GM12878 (cell line): Measurements from ENCODE around the gene ZNF512. TPM values are rescaled to one million over a fixed set of nuclear protein-coding genes. Genes with fewer than 3 reads are reported as not detected.

Source experiments
- ATAC-seq: fragments of 200-7000 bp; cut with Tn5 transposase; 3 replicates; pipeline ENCODE4 v1.9.1; 2020; ENCODE audit warnings: mild to moderate bottlenecking, moderate library complexity
- BruUV-seq: library from RNA; stranded (reverse); fragments of 400-500 nt; replicated peaks from 2 replicates; lab custom pipeline; 2021; lab: Mats Ljungman, UMichigan
- CTCF ChIA-PET: fragments of 300-600 bp; sonication (Branson Sonifier 250); formaldehyde crosslinking; extraction: SDS; loops from one replicate; lab custom pipeline; 2021; ENCODE audit warnings: inconsistent platforms; lab: Yijun Ruan, JAX
- POLR2A ChIA-PET: fragments of 350-600 bp; formaldehyde crosslinking; extraction: SDS; loops from one replicate; lab custom pipeline; 2021; ENCODE audit warnings: inconsistent platforms; lab: Charles Lee
- RAD21 ChIA-PET: fragments of 300-600 bp; sonication (Branson Sonifier 250); formaldehyde crosslinking; loops from one replicate; lab custom pipeline; 2023; ENCODE audit warnings: antibody characterized with exemption; ENCODE audit not compliant: unreplicated experiment; lab: Charles Lee
- SMC1A ChIA-PET: fragments of 300-600 bp; sonication (Branson Sonifier 250); formaldehyde crosslinking; loops from one replicate; lab custom pipeline; 2023; ENCODE audit not compliant: unreplicated experiment, uncharacterized antibody; lab: Charles Lee
- DNase-seq: peaks from one replicate; pipeline ENCODE4 v3.0.0-alpha.2; 2011; ENCODE audit warnings: low read depth, low spot score
- FAIRE-seq: peaks from 3 replicates; lab custom pipeline; 2011; peaks lifted over from hg19 to GRCh38; lab: Jason Lieb, UNC
- H2AFZ ChIP-seq: 2 replicates; pipeline ENCODE4 v1.6.0; 2011; ENCODE audit warnings: low read depth, low read length, control low read depth; ENCODE audit not compliant: control insufficient read depth
- H3K27ac ChIP-seq: 2 replicates; pipeline ENCODE4 v1.5.1; 2011; ENCODE audit warnings: control low read depth; ENCODE audit not compliant: control insufficient read depth, insufficient read depth
- H3K27me3 ChIP-seq, 2 experiments: replicated peaks in 1 of 2; 2 replicates each; pipeline versions ENCODE4 v1.6.0 to v1.6.1; 2011; ENCODE audit warnings: low read length in 1 of 2; ENCODE audit not compliant: control insufficient read depth in 2 of 2, insufficient read depth in 2 of 2
- H3K36me3 ChIP-seq, 2 experiments: 2 replicates each; pipeline ENCODE4 v1.5.1; 2011; ENCODE audit warnings: low read length in 1 of 2; ENCODE audit not compliant: control insufficient read depth in 2 of 2, insufficient read depth in 2 of 2
- H3K4me1 ChIP-seq: 2 replicates; pipeline ENCODE4 v1.6.1; 2011; ENCODE audit warnings: mild to moderate bottlenecking, low read length, moderate library complexity, mixed read lengths; ENCODE audit not compliant: control insufficient read depth, insufficient read depth
- H3K4me2 ChIP-seq: 2 replicates; pipeline ENCODE4 v1.6.0; 2011; ENCODE audit warnings: control low read depth; ENCODE audit not compliant: control insufficient read depth, insufficient read depth
- H3K4me3 ChIP-seq: fragments of 200-600 bp; sonication (generic); 2 replicates; pipeline ENCODE4 v1.5.1; 2016
- H3K79me2 ChIP-seq: 2 replicates; pipeline ENCODE4 v1.6.0; 2011; ENCODE audit warnings: low read length; ENCODE audit not compliant: control insufficient read depth, insufficient read depth
- H3K9ac ChIP-seq: 2 replicates; pipeline ENCODE4 v1.8.0; 2011; ENCODE audit warnings: low read length, control low read depth, mixed read lengths; ENCODE audit not compliant: control insufficient read depth, insufficient read depth
- H3K9me3 ChIP-seq: replicated peaks from 3 replicates; pipeline ENCODE4 v1.5.1; 2011; ENCODE audit warnings: mild to moderate bottlenecking, low read length; ENCODE audit not compliant: control insufficient read depth, insufficient read depth
- H4K20me1 ChIP-seq: 2 replicates; pipeline ENCODE4 v1.6.0; 2011; ENCODE audit not compliant: control insufficient read depth, insufficient read depth
- BRCA1 ChIP-seq: IDR thresholded peaks from 2 replicates; pipeline ENCODE4 v1.6.1; 2011; ENCODE audit warnings: low read depth, low read length, improper control_type of control experiment
- FOXK2 ChIP-seq: fragments of 450-650 bp; IDR thresholded peaks from 2 replicates; pipeline ENCODE4 v1.6.1; 2017; ENCODE audit warnings: mild to moderate bottlenecking, moderate library complexity
- KDM1A ChIP-seq: fragments of 200-600 bp; sonication (generic); IDR thresholded peaks from 2 replicates; pipeline ENCODE4 v1.6.1; 2016; ENCODE audit warnings: borderline replicate concordance
- KLF5 ChIP-seq: fragments of 450-650 bp; IDR thresholded peaks from 2 replicates; pipeline ENCODE4 v1.6.1; 2014; ENCODE audit warnings: mild to moderate bottlenecking; ENCODE audit not compliant: partially characterized antibody
- PAX8 ChIP-seq: fragments of 450-650 bp; IDR thresholded peaks from 2 replicates; pipeline ENCODE4 v1.6.1; 2017; ENCODE audit warnings: mild to moderate bottlenecking, moderate library complexity
- SIX5 ChIP-seq: IDR thresholded peaks from 2 replicates; pipeline ENCODE4 v1.6.1; 2011; ENCODE audit warnings: mild to moderate bottlenecking, low read depth, low read length, moderate library complexity; ENCODE audit not compliant: severe bottlenecking
- TBL1XR1 ChIP-seq: IDR thresholded peaks from 2 replicates; pipeline ENCODE4 v1.6.1; 2012; ENCODE audit warnings: low read depth, low read length, improper control_type of control experiment
- WGBS: methylation state at CpG from one replicate; pipeline ENCODE4 v1.1.6; 2016; ENCODE audit warnings: low lambda C conversion rate; ENCODE audit not compliant: insufficient replicate concordance, insufficient coverage; ENCODE audit errors: missing lambda C conversion rate; 5-methylcytosine and 5-hydroxymethylcytosine counted together
- in situ Hi-C: fragments of 300-500 bp; cut with MboI; formaldehyde crosslinking; loops from 9 replicates; pipeline ENCODE4 v1.14.3; 2018; ENCODE audit warnings: mixed read lengths
- intact Hi-C: fragments of 100-400 bp; cut with micrococcal nuclease; formaldehyde crosslinking; loops from one replicate; pipeline ENCODE4 v1.14.2; 2022; ENCODE audit not compliant: unreplicated experiment
- polyA plus RNA-seq, 11 experiments: library from polyadenylated mRNA; depleted of rRNA in 4 of 11; unstranded in 6 of 11; stranded (reverse) in 5 of 11; fragments of >200 nt; fragmentation: Nextera tagmentation in 4 of 11; fragmentation: Illumina TruSeq in 1 of 11; extraction: Ambion mirVana in 4 of 11; extraction: Trizol in 1 of 11; gene quantifications; 1 replicate in 1 of 11; 2 replicates in 10 of 11; pipeline versions ENCODE4 v1.2.1 to v1.2.3, GENCODE V29; 2011 to 2016; ENCODE audit warnings: inconsistent platforms in 2 of 11, missing spikeins in 2 of 11, low read depth in 1 of 11
- total RNA-seq, 4 experiments: library from RNA; depleted of rRNA in 3 of 4; stranded (reverse); fragments of >200 nt in 3 of 4; fragmentation: Illumina TruSeq in 1 of 4; extraction: Trizol in 1 of 4; gene quantifications; 2 replicates each; pipeline versions ENCODE4 v1.2.1 to v1.2.3, GENCODE V29; 2013 to 2021
- TF ChIP-seq, protein P1 (sequence below): fragments of 450-650 bp; IDR thresholded peaks from 2 replicates; pipeline ENCODE4 v1.6.1; 2017; ENCODE audit warnings: mild to moderate bottlenecking
- TF ChIP-seq, protein P2 (sequence below): IDR thresholded peaks from 2 replicates; pipeline ENCODE4 v1.6.1; 2011; ENCODE audit warnings: mild to moderate bottlenecking, low read depth, low read length, moderate library complexity; ENCODE audit not compliant: insufficient replicate concordance
- TF ChIP-seq, protein P3 (sequence below): IDR thresholded peaks from 2 replicates; pipeline ENCODE4 v1.6.1; 2011; ENCODE audit warnings: borderline replicate concordance, low read depth, mild to moderate bottlenecking, moderate library complexity, low read length; ENCODE audit not compliant: insufficient read depth, poor library complexity, severe bottlenecking

The ZNF512 gene
- total and polyA plus RNA-seq, 10 of the 15 experiments (the other 5 are each of a cell fraction or from before 2014, with no cell fraction given), result 14.1 to 61.9 (median 31.2) TPM

DNA sequence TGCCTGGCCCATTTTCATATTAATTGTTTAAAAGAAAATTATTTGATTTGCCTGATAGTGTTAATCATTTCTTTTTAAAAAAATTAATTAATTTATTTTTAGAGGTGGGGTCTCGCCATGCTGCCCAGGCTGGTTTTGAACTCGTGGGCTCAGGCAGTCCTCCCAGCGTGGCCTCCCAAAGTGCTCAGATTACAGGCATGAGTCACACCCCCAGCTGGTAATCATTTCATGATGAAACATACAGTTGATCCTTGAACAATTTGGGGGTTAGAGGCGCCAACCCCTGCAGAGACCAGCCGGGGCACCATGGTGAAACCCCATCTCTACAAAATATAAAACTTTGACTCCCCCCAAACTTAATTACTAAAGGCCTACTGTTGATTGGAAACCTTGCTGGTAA, 53.9 kb downstream of the ZNF512 start (continued):
- TF ChIP-seq, protein P1, sequence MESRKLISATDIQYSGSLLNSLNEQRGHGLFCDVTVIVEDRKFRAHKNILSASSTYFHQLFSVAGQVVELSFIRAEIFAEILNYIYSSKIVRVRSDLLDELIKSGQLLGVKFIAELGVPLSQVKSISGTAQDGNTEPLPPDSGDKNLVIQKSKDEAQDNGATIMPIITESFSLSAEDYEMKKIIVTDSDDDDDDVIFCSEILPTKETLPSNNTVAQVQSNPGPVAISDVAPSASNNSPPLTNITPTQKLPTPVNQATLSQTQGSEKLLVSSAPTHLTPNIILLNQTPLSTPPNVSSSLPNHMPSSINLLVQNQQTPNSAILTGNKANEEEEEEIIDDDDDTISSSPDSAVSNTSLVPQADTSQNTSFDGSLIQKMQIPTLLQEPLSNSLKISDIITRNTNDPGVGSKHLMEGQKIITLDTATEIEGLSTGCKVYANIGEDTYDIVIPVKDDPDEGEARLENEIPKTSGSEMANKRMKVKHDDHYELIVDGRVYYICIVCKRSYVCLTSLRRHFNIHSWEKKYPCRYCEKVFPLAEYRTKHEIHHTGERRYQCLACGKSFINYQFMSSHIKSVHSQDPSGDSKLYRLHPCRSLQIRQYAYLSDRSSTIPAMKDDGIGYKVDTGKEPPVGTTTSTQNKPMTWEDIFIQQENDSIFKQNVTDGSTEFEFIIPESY, result no peak
- TF ChIP-seq, protein P2, sequence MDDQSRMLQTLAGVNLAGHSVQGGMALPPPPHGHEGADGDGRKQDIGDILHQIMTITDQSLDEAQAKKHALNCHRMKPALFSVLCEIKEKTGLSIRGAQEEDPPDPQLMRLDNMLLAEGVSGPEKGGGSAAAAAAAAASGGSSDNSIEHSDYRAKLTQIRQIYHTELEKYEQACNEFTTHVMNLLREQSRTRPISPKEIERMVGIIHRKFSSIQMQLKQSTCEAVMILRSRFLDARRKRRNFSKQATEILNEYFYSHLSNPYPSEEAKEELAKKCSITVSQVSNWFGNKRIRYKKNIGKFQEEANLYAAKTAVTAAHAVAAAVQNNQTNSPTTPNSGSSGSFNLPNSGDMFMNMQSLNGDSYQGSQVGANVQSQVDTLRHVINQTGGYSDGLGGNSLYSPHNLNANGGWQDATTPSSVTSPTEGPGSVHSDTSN, result no peak
- no peak for TF ChIP-seq SIX5
- TF ChIP-seq TBL1XR1, result no peak
- TF ChIP-seq BRCA1, result no peak
- TF ChIP-seq KLF5, result no peak
- no peak for TF ChIP-seq KDM1A
- TF ChIP-seq FOXK2, result no peak

DNA sequence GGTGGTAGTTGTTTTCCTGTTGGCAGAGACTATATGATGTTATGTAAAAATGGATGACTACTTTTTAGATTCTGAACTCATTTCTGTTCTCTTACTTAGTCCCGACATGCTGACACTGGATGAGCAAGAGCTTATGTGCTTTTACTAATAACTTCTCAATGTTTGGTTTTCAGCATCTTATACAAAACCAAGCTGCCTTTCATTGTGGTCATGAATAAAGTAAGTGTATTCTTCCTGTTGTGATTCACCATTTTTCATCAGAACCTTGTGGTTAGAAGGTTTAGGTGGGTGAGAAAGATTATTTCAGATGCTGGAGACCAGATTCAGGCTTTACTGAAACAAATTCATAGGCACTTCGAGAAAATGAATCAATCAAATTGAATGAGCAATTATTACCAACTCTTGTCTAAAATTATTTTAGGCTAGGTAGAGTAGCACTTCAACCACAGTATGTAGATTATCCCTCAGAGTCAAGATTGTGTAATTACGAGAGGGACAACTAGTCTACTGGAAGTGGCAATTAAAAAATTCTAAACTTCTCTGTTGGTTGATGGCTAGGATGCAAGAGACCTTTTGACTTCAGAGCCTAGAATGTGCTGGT, 55.3 kb downstream of the ZNF512 start:
- DNase-seq, result no peak
- H4K20me1 ChIP-seq, result no peaks in the 10 kb centered on the region
- TF ChIP-seq, protein P3, sequence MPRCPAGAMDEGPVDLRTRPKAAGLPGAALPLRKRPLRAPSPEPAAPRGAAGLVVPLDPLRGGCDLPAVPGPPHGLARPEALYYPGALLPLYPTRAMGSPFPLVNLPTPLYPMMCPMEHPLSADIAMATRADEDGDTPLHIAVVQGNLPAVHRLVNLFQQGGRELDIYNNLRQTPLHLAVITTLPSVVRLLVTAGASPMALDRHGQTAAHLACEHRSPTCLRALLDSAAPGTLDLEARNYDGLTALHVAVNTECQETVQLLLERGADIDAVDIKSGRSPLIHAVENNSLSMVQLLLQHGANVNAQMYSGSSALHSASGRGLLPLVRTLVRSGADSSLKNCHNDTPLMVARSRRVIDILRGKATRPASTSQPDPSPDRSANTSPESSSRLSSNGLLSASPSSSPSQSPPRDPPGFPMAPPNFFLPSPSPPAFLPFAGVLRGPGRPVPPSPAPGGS, result peak; percentile 20
- no peak for TF ChIP-seq PAX8
- WGBS, result 65% methylated on average over 3 of the region's 3 CpGs
- H3K4me2 ChIP-seq, result no peak overlapping the region
- H3K9me3 ChIP-seq, result no peaks in the 10 kb centered on the region
- H3K4me3 ChIP-seq, result no peak overlapping the region
- ChIA-PET CTCF (no interaction called here), POLR2A (no interaction called here), RAD21 (no interaction called here), SMC1A (no interaction called here)
- no peak overlapping the region for H2AFZ ChIP-seq
- intact Hi-C loops, result no loop called here
- no peaks in the 10 kb centered on the region for H3K79me2 ChIP-seq
- no peak for ATAC-seq
- in situ Hi-C loops, result no loop called here
- H3K9ac ChIP-seq, result no peak overlapping the region
- no peak overlapping the region for H3K27ac ChIP-seq
- H3K4me1 ChIP-seq, result no peaks in the 10 kb centered on the region
- H3K36me3 ChIP-seq, result peaks cover 0 to 31% of the 10 kb centered on the region in 2 experiments; a peak in 2 of 4 replicates
- no peak for FAIRE-seq
- no peaks in the 10 kb centered on the region for H3K27me3 ChIP-seq
- BruUV-seq, result no TSS peak
